Right renal pelvis (tissue), 4 donors: ENCODE data around the gene TRAPPC2. TPM values are rescaled to one million over a fixed set of nuclear protein-coding genes. Genes with fewer than 3 reads are reported as not detected.
"Not testable (repeated sequence)": the region's sequence is repeated elsewhere in the genome, so short reads cannot be mapped to it uniquely, and the experiment has no call there.

Source experiments
- DNase-seq, 4 donors: peaks; one replicate each; pipeline ENCODE4 v3.0.0-alpha.2; 2013; ENCODE audit warnings: low read depth in 4 of 4, low spot score in 3 of 4, missing footprints in 1 of 4
- polyA plus RNA-seq, 4 donors: library from polyadenylated mRNA; unstranded; fragments of 120-200 nt; gene quantifications; one replicate each; pipeline ENCODE4 v1.2.1, GENCODE V29; 2013; ENCODE audit not compliant: insufficient read length in 4 of 4

The TRAPPC2 gene
- polyA plus RNA-seq, 4 donors: 12.3 to 15.4 (median 13.8) TPM

DNA sequence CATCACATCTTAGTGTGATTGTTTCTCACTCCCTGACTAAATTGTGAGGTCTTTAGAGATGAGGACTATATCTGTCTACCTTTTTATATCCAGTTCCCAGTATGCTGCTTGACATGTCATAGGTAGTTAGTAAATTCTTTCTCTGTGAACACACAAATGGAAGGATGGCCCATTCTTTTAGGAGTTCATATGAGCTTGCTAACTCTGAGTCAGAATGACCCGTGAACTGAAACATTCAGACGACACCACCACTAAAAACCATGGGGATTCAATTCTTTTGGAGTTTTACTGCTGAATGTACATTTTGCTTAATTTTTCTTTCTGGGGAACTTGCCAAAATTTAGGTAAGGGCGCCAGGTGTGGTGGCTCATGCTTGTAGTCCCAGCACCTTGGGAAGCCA is 14.1 kb upstream of the TRAPPC2 start:
- DNase-seq: no peak

DNA sequence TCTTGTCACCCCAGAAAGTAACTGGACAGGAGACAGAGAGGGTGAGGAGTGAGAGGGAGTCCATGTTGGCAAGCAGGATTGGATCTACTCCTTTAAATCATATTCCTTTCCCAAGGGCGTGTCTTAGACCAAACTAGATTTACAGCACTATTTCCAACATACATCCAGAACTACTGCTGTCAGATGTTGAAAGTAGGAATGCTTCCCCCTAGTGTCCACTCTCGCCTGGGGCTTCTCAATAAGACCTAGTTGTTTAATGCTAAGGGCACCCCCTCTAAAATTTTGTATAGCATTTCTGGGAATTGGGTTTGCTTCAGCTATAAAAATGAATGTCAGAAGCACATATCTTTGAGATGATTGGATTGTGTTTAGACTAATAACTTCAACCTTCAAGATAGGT is 13.4 kb upstream of the TRAPPC2 start:
- DNase-seq: no peak

DNA sequence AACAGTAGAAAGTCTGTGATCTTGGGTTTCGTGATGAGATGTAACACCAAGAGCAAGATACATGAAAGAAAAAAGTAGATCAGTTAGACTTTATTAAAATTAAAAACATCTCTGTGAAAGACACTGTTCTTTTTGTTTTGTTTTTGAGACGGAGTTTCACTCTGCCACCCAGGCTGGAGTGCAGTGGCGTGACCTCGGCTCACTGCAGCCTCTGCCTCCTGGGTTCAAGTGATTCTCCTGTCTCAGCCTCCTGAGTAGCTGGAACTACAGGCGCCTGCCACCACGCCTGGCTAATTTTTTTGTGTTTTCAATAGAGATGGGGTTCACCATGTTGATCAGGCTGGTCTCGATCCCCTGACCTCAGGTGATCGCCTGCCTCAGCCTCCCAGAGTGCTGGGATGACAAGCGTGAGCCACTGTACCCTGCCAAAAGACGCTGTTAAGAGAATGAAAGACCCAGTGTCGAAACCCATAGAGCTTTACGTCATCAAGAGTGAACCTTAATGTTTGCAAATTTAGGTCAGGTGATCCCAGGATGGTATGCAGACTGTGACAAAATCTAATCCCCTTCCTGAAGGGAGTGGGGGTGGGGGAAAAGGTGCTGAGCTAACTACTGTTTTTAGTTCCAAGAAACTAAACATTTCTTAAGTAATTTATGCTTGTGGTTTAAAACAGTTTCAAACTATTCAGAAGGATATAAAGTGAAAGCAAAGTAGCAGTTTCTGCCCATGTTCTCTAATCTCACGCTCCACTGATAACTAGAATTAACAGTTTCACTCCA is 8.2 kb upstream of the TRAPPC2 start:
- no peak for DNase-seq

DNA sequence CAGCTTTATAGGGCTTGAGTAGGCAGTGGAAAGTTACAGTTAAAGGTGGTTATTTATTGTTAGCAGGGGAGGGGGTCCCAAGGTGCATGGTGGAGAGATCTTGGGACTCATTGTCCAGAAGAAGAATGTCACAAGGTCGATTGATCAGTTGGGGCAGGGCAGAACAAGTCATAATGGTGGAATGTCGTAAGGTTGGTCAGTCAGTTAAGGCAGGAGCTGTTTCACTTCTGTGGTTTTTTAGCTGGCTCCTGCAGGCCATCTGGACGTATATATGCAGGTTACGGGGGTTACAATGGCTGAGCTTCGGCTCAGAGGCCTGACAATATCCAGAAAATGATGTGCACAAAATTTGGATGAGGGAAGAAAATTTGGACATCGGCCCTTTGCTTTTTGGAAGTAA is 7.3 kb upstream of the TRAPPC2 start:
- DNase-seq: no peak

DNA sequence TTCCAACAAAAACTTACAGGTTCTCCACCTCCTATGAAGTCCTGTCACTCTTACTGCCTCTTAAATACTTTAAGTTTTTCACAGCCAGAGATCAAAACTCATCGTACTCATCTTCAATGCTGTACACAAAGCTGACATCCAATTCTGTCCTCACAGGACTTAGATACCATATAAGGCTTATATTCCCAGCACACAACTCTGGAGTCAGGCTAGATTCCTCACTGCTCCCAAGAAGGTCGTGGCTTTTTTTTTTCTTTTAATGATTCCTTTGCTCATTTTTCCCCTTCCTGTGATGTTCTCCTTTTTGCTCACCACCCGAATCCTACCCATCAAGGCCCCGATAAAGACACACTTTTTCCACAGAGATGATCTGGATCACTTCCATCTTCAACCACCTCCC is 914 bp downstream of the TRAPPC2 start:
- DNase-seq: no peak

DNA sequence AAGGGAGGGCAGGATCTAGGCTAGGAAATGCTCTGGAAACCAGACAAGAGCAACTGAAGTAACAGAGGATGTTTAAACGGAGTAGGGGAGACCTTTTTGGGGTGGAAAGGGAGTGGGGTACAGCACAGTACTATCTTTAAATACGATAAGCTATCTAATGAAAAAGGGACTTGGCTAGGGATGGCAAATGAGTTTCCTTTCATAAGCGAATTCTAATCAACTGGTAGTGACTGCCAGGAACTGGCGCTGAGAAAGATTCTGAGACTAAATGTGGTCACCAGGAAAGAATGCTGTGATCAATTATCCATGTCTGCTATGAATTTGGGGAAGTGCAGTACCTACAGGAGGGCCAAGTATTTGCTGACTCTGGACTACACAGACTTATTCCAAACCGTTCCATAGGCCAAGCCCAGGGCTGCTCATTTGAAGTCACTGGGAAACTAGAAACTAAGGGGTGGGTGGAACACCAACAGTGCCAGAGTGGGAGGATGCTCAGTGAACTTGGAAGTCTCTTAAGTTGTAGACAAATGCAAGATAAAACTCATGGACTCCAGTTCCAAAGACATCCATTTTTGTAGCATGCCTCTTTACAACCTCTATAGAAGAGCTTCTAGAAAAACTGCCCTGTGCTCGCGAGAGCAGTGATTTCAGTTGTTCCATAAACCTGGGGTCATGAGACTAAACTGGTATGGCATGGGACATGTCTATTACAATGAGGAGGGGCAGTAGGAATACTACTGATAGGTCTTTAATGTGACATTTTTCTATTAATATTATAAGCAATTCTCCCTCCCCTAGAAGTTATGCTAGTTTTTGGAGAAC is 2.0 kb downstream of the TRAPPC2 start:
- DNase-seq: no peak

DNA sequence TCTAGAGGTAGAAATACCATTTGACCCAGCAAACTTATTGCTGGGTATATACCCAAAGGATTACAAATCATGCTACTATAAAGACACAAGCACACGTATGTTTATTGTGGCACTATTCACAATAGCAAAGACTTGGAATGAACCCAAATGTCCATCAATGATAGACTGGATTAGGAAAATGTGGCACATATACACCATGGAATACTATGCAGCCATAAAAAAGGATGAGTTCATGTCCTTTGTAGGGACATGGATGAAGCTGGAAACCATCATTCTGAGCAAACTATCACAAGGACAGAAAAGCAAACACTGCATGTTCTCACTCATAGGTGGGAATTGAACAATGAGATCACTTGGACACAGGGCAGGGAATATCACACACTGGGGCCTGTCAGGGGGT is 3.9 kb downstream of the TRAPPC2 start:
- not testable (repeated sequence) for DNase-seq

DNA sequence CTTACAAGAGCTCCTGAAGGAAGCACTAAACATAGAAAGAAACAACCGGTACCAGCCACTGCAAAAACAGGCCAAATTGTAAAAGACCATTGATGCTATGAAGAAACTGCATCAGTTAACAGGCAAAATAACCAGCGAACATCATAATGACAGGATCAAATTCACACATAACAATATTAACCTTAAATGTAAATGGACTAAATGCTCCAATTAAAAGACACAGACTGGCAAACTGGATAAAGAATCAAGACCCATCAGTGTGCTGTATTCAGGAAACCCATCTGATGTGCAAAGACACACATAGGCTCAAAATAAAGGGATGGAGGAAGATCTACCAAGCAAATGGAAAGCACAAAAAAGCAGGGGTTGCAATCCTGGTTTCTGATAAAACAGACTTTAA is 7.8 kb downstream of the TRAPPC2 start:
- DNase-seq: not testable (repeated sequence)

DNA sequence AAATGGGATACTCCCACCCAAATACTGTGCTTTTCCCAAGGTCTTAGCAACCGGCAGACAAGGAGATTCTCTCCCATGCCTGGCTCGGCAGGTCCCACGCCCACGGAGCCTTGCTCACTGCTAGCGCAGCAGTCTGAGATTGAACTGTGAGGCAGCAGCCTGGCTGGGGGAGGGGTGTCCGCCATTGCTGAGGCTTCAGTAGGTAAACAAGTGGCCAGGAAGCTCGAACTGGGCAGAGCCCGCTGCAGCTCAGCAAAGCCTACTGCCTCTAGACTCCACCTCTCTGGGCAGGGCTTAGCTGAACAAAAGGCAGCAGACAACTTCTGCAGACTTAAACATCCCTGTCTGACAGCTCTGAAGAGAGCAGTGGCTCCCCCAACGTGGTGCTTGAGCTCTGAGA is 9.5 kb downstream of the TRAPPC2 start:
- DNase-seq: not testable (repeated sequence)

DNA sequence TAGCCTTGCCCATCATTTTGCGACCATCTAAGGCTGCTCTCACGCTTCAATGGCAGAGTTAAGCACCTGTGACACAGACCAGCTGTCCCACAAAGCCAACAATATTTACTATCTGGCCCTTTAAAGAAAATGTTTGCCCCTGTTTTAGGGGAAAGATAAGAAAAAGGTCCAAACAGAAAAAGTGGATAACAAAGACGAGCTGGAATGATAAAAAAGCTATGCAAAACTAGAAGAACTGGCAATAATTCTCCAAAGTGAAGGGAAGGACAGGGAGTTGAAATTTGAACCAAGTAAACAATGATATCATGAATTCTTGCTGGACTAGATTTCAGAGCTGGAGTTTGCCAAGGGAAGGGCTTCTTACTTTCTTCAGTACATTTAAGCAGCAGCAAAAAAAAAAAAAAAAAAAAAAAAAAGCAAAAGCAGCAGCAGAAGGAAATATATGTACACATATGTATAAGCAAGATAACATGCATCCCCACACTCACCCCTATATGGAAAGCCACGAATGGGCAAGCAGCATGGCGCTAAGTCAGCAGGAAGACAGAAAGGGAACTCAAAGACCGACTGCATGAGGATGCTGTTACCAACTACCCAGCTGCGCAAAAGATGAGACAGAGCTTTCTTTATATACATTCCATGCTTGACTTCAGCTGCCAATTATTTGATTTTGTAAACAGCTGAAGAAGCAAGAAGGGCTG is 12.5 kb downstream of the TRAPPC2 start:
- DNase-seq: no peak

DNA sequence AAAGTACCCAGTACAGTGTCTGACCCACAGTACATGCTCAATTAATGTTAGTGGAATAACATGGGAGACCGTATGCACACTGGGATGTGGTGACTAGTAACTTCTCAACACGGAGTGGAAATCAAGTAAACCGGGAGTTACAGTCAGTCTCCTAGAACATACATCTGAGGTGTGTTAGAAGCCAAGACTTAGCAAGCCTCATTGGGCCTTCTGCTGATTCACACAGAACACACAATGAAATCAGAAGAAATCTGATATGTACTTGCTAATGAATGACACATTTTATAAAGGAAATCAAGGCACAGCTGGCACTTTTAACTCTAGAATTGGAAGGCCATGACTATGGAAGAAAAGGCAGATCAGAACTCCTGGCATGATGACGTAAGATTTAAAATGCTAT is 13.0 kb downstream of the TRAPPC2 start:
- no peak for DNase-seq

DNA sequence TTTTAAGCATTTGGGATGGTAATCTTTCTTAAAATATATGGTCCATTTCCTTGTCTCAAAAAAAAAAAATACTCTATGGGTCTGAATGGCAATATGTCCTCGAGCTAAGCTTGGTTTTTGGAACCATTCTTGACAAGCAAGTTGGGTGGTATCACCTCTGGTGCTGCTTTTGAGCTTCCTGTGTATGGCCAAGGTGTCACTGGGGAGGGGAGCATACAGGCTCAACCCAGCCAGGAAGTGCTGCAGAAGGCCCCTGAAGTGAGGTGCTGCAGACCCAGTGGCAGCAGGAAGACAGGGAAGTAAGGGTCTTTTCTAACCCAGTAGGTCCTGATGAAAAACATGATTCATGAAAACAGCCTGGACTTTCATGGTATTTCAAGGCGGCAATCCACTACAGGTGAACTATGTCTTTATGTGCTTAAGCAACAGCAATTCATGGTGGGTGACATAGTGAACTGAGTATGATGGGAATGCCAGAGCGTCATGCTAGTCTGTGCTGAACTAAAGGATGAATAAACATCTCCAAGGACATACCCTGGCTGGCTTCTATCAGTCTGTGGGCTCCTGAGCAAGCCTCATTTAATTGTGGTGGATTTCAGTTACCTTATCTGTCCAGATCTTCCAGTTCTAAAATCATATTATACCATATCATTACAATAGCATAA is 15.1 kb downstream of the TRAPPC2 start:
- no peak for DNase-seq

DNA sequence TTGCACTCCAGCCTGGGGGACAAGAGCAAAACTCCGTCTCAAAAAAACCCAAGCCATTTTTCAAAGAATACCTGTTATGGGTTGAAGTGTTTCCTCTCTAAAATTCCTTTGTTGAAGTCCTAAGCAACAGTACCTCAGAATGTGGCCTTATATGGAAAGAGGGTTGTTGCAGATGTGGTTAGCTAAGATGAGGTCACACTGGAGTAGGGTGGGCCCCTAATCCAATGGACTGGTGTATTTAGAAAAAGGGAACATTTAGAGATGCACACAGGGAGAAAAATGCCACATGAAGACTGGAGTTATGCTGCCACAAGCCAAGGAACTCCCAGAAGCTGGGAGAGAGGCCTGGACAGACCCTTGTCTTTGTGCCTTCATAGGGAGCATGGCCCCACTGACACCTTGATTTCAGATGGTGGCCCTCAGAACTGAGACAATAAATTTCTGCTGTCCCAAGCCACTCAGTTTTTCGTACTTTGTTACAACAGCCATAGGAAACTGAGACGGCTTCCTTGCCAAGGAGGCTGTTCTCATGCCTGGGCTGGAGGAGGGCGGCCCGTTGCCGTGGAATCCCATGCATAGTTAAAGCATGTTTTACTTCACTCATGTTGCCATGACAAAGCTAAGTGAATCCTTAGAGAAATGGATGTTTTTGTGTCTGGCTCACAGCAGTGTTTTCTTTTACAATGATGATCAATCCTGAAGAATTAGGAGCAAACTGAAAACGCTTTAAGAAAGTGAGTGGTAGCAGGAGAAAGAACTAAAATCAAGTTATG is 16.5 kb downstream of the TRAPPC2 start:
- no peak for DNase-seq

DNA sequence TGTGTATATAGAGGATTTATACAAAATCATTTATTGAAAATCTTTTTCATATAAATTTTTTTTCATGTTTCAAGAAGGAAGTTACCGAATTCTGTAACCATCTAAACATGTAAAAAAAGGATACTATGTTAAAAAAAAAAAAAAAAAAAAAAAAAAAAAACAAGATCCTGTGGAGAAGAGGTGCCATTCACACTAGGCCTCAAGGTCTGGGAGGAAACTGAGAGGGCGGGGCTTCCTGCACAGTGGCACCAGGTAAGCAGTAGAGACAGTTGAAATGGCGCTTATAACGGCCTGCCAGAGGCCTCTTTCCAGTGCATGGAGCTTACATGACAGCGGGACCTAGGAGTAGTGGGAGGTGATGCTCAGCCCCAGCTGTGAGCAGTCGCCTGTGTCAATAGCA is 17.5 kb downstream of the TRAPPC2 start:
- DNase-seq: no peak

DNA sequence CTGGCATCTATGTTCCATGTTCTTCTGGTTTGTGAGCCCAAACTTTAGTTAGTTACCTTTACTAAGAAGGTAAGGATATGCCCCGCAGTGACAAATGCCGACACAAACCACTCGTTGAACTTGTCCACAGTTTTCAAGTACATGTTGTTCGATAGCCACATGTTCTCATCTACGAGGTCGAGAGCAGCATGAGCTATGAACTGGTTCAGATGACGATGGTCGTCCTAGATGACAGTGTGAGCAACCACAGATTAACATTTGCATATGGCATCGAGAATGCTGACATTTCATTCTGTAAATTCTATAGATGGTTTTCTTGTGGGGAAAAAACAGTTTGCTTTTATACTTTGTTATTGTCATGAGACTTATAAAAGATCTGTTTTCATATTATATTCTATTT is 18.0 kb downstream of the TRAPPC2 start:
- no peak for DNase-seq

DNA sequence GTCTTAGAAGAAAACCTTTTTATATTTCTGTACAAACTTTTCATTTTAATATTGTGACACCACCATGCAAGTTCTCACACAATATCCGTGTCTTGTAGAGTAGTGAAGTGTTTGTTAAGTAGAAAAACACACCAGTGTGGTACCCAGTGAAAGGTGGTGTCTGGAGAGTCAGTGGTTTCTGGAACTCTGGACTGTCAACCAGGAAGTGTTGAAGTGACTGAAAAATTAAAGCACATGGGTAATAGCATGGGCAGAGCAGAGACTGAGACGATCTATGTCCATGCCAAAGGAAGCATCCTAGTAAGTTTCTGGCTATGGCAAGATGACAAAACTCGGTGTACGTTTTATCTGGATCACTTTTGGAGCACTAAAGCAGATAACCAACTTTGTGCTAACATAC is 23.3 kb downstream of the TRAPPC2 start:
- DNase-seq: no peak

DNA sequence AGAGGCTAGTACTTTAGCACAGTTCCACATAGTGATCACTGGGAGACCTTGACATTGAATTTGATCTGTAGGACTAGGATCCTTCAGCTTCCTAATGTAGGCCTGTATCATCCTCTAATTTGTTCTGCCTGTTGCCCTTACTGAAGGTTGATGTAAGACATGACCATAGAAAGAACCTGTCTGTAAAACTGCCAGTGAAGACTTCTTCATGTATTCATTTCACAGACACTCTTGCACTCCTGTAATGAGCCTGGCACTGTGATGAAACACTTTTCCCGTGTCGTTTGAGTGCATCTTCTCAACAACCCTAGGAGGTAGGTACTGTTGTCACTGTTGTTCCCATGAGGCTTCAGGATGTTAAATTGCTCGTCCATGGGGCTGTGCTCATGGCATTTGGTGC is 30.8 kb downstream of the TRAPPC2 start:
- no peak for DNase-seq

DNA sequence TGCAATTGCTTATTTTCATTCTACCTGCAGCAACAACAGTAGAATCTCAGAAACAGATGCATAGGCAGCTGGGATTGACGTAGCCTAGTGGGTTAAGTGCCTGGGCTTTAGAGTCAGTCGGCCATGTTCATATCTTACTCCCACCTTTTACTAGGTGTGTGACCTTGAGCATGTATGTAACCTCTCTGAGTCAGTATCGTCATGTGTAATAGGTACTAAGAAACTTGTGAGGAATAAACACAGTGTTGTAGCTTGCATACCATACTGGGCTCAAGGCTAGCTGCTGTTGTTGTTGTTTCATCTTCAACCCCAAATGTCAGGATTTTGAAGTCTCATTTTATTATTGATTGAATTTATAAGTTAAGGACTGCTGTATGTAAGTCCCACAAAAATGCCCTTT is 31.3 kb downstream of the TRAPPC2 start:
- no peak for DNase-seq

DNA sequence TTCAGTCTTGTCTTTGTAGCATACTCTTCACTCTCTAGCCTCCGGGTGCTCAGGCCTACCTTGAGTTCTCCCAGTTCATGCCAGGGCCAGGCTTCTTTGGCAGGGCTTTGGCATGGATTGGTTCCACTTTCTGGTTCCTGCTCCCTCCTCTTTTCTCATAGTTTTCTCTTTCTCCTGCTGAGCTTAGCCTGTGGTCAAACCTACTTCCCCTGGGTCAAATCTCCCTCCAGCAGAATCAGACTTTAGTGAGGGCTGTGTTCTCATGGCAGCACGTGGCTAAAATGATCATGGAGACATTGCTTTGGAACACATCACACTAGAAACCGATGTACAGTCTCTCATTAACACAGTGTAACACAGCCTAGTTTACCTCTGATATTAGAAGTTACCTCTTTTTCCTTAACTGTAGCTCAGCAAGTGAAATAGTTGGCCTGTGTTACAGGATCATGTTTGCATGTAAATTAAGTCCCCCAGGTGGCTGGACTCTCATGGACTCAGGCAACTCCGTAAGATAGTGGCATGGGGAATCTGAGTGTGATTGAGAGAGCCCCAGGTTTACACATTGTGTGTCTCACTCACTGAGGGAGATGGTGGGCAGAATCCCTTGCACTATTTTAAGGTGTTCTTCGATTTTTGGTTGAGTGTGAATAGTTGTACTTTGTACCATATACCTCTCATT is 32.2 kb downstream of the TRAPPC2 start:
- no peak for DNase-seq

DNA sequence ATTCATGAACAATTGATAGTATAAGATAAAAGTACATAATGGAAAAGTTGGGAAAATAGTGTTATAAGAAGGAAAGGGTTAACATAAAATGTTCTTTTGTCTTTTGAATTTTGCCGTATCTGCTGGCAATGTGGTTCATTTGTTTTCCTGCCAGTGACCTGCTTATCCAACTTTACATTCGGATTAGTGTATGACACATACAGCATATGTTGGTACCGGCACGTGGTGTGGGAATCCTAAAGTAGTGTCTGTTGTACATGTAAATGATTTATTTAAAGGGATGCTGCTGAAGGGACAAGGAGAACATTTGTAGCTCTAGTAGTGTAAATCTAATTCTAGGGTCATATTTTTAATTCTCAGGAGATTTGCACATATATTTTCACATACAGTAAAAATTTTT is 34.0 kb downstream of the TRAPPC2 start:
- DNase-seq: no peak
